Glutamatergic neuron (in vitro differentiated cells): ENCODE measurements around the gene TBC1D7. TPM values are rescaled to one million over a fixed set of nuclear protein-coding genes. Genes with fewer than 3 reads are reported as not detected.

ENCODE experiments used
- DNase-seq: peaks from one replicate; pipeline ENCODE4 v3.0.0; 2022
- H3K27ac Mint-ChIP-seq: one replicate; pipeline ENCODE4 v1.8.0; 2020; ENCODE audit warnings: mild to moderate bottlenecking, mixed read lengths, inconsistent platforms; ENCODE audit not compliant: unreplicated experiment
- H3K27me3 Mint-ChIP-seq: one replicate; pipeline ENCODE4 v1.8.0; 2020; ENCODE audit warnings: mild to moderate bottlenecking, moderate library complexity, mixed read lengths, inconsistent platforms; ENCODE audit not compliant: unreplicated experiment
- H3K36me3 Mint-ChIP-seq: one replicate; pipeline ENCODE4 v1.8.0; 2020; ENCODE audit warnings: mild to moderate bottlenecking, mixed read lengths, inconsistent platforms; ENCODE audit not compliant: unreplicated experiment
- H3K4me1 Mint-ChIP-seq: one replicate; pipeline ENCODE4 v1.8.0; 2020; ENCODE audit warnings: mild to moderate bottlenecking, low read depth, mixed read lengths, inconsistent platforms; ENCODE audit not compliant: unreplicated experiment
- H3K4me3 Mint-ChIP-seq: one replicate; pipeline ENCODE4 v1.8.0; 2020; ENCODE audit warnings: mild to moderate bottlenecking, mixed read lengths, inconsistent platforms; ENCODE audit not compliant: unreplicated experiment
- H3K9me3 Mint-ChIP-seq: one replicate; pipeline ENCODE4 v1.8.0; 2020; ENCODE audit warnings: mild to moderate bottlenecking, moderate library complexity, mixed read lengths, inconsistent platforms; ENCODE audit not compliant: unreplicated experiment
- CTCF ChIP-seq: fragments of 200-600 bp; sonication (generic); IDR thresholded peaks from one replicate; pipeline ENCODE4 v1.5.0; 2021; ENCODE audit not compliant: partially characterized antibody, unreplicated experiment
- total RNA-seq: library from RNA; stranded (reverse); fragmentation: NEBNext Ultra II Directional; extraction: Animal tissue kit (Norgen Biotek cat#: 25700); gene quantifications from one replicate; pipeline ENCODE4 v1.2.1, GENCODE V29; 2021; ENCODE audit not compliant: unreplicated experiment

The TBC1D7 gene
- total RNA-seq, 1 donor from 2014 or later = 39.9 TPM

- peaks cover 2% of the 10 kb centered on the region for H3K9me3 Mint-ChIP-seq
- no peaks in the 10 kb centered on the region for H3K27me3 Mint-ChIP-seq
- DNase-seq = no peak
- TF ChIP-seq CTCF = no peak
- H3K4me3 Mint-ChIP-seq = no peak overlapping the region
- no peak overlapping the region for H3K27ac Mint-ChIP-seq
- no peaks in the 10 kb centered on the region for H3K36me3 Mint-ChIP-seq
- no peaks in the 10 kb centered on the region for H3K4me1 Mint-ChIP-seq
Observed at GRCh38 chr6:13273931-13274706, 54.2 kb downstream of the TBC1D7 start.

GRCh38 chr6:13273202-13273930 lies 55.0 kb downstream of the TBC1D7 start:
- no peaks in the 10 kb centered on the region for H3K4me1 Mint-ChIP-seq
- H3K9me3 Mint-ChIP-seq = peaks cover 2% of the 10 kb centered on the region
- H3K27me3 Mint-ChIP-seq = no peaks in the 10 kb centered on the region
- no peak for DNase-seq
- no peak overlapping the region for H3K4me3 Mint-ChIP-seq
- H3K27ac Mint-ChIP-seq = no peak overlapping the region
- no peaks in the 10 kb centered on the region for H3K36me3 Mint-ChIP-seq
- TF ChIP-seq CTCF = no peak

GRCh38 chr6:13272131-13273046 lies 55.9 kb downstream of the TBC1D7 start:
- TF ChIP-seq CTCF = no peak
- Mint-ChIP-seq H3K27ac (no peak overlapping the region), H3K4me3 (no peak overlapping the region), H3K4me1 (no peaks in the 10 kb centered on the region), H3K36me3 (peaks cover 2% of the 10 kb centered on the region), H3K27me3 (no peaks in the 10 kb centered on the region), H3K9me3 (peaks cover 4% of the 10 kb centered on the region)
- no peak for DNase-seq

- Mint-ChIP-seq H3K4me1 (no peaks in the 10 kb centered on the region), H3K27me3 (peaks cover 4% of the 10 kb centered on the region), H3K4me3 (no peak overlapping the region), H3K36me3 (peaks cover 16% of the 10 kb centered on the region), H3K27ac (no peak overlapping the region), H3K9me3 (peaks cover 8% of the 10 kb centered on the region)
- DNase-seq = no peak
- no peak for TF ChIP-seq CTCF
Observed at GRCh38 chr6:13268913-13269518, 59.3 kb downstream of the TBC1D7 start.
